HS-5 (cell line): Measurements from ENCODE around the gene LOXL3.

Experiments used
- DNase-seq: peaks from one replicate; pipeline ENCODE4 v3.0.0-alpha.2; 2012; ENCODE audit warnings: low read depth

The LOXL3 gene

DNA sequence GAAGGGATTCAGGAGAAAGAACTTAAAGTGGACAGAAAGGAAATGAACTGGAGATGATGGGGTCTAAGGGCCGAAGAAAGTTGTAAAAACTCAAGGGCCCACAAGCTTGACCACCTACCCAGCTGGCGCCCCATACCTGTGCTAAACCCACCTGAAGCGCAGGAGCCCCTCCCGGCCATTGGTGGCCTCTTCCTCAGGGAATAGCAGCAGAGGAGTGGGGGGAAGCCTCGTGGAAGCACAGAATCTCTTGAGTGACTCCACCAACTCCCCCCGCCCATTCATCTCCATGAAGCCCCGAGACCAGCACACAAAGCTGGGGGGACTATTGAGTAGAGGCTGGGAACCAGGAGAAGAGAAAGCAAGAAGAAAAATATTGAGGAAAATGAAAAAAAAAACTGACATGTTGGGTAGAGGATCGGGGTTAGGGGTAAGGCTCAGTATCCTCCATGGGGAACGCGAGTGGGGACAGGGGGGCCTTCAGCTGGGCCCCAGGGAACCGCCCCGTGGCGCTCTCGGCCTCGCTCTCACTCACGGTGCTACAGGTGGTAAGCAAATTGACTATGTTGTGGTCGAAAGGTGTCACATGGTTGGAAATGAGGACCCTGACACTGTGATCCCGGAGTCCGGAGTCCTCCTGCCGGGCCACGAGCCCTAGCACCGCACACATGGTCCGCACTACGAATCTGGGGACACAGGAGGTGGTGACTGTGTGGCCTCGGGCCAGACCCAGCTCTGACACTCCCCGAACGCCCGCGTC, 25.0 kb downstream of the LOXL3 start:
- DNase-seq, result no peak

DNA sequence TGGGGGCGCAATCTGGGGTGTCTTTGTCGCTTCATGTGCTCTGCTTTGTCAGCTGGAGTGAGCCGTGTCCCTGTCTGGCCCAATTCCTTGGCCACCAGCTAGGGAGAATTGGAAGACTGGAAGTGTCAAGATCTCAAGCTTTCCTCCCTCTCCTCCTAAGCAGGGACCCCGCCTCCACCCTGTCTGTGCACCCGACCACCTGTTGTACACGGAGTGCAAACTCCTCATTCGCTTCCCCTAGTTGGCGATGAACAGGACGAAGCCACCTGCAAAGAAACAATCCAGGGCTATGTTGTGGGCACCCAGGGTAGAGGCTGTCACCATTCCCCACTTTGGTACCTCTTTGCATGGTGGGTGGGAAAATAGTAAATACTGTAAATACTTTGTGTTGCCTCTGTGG, 26.0 kb downstream of the LOXL3 start:
- no peak for DNase-seq

DNA sequence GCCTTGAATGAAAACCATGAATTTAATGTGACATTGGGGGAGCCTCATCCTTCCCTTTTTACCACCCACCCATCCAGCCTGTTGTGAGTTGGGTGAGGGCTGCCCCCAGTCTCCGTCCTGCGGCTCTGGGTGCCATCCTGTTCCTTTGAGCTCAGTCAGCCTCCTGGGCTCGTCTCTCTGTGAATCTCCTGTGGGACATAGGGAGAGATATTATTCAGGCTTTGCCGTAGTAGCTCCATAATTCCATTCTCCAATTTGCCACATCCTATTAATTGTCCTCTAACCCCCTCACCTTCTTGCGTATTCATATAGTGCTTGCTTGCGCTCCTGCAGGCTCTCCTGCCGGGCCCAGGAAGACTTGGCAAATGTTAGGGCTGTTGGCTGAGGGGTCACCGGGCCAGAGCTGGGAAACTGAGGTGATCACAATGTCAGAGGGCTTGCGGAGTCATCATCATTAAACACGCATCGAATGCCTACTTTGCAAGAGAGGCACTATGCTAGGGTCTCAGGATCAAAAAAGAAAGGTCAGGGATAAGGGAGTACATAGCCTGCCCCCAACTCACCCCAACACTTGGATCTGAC, 27.0 kb downstream of the LOXL3 start:
- DNase-seq, result no peak

DNA sequence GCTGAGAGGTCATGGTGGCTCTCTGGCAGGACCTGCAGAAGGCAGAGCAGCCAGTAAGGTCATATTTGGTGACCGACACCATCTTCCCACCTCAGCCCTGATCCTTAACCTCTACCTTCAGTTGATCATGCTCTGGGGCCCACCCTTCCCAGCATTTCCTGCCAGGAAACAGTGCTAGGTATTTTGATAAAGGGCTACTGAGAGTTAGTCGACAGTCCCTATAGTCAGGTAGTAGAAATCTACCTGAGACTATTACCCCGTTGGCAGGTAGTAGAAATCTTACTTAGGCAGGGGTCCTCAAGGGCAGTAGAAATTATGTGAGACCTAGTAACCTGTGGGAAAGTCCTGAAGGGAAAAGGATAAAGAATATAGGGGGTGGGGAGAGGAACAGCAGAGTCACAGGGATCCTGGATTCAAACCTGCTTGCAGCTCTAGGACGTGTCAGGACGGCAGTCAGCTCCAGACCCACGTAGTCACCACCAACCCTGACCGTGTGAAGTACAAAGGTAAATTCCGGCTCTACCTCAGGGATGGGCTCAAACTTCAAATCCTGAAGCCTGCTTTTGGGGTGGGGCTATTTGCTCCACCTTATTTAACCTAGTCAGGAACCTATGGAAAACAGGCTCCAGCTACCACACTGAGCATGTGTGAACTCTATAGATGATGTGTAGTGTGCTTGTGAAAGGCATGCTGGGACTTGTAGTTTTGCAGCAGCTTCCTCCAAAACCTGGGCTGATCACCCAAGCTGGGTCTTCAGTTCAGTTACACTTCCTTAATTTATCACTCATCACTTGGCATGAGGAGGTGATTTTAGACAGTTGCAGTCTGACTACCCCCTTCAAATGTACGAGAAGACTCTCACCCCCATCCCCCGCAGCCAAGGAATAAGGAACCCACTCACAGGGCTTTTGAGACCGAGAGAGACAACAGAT, 27.8 kb downstream of the LOXL3 start, which contains the start of gene DQX1:
Gene DQX1 (minus strand): TSS at position 515 of the 932 bp plus-strand sequence. CDS start 502 bp downstream, at position 13.
- no peak for DNase-seq

DNA sequence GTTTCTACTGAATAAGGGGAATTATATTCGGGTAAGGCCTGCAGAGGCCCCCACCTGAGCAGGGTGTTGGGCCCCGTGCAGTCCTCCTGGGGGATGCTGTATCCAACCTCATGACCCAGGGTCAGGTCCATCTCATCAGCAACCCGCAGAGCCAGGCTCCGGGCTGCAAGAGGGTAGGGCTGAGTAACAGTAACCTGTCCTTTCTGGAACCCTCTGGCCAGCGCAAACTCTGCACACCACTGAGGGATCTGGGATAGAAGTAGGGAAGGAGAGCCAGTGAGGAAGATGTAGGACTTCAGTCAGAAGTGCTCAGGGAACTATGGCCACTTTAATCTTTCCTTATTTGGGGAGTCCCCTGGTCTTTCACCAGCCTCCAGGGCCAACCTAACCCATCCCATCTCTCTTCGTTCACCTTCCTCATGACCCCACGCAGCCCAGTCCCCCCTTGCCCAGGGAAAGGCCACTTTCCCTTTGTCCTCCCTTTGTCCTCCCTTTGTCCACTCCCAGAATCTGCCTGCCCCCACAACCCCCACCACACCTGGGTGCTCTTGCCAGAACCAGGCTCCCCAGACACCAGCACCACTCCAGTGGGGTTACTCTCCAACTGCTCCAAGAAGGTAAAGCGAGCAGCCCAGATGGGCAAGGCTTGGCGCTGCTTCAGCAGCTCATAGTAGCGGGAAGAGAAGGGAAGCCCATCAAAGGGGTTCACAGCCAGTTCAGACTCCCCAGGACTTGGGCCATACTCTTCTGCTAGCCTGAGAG, 28.6 kb downstream of the LOXL3 start:
- no peak for DNase-seq

DNA sequence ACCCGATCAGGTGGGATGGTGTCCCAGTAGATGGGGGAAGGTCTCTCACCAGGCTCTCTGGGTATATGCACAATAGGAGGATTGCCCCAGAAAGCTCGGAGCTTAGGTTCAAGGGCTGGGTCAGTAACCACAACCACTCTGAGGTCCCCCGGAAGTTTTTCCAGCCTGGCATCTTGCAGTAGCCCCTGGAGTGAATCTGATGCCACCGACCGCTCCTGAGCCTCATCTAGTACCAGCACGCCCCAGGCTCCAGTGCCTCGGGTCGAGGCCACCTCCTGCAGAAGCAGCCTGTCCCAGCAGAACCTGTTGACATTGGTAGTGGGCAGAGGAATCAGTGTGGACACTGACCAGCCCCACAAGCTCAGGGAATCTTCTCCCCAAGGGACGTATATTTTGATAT, 29.7 kb downstream of the LOXL3 start:
- no peak for DNase-seq

DNA sequence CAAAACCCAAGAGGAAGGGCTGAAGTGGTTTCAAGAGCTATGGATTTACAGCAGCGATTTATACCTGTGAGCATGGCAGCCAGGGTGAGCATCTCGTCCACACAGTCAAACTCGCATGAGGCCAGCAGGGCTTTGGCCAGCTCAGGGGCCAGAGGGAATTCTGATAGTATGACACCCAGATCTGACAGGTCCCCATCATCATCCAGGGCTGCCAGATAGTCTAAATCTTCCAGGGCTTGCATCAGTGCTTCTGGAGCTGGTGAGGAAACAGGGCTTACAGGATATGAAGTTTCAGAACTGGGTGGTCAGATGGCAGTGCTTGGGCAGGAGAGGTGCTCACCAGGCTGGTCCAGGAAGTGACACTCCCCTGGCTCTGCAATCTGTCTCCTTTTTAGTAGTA, 31.2 kb downstream of the LOXL3 start:
- no peak for DNase-seq

DNA sequence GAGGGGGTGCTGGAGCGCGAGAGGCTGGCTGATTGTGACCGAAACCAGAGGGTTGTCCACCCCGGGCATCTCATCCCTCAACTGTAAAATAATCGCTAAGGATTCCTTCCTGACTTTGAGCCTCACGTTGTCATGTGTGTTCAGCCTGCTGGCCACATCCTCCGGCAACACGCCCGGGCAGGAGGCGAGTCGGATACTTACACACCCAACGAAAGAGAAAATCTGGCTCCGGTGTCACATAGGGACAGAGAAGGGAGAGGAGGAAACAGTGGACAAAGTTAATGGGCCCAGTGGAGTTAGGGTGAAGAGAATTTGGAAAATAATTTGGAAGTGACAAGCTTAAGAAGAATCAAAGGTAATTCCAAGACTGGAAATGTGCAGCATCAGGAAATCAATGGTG, 37.1 kb downstream of the LOXL3 start:
- no peak for DNase-seq

DNA sequence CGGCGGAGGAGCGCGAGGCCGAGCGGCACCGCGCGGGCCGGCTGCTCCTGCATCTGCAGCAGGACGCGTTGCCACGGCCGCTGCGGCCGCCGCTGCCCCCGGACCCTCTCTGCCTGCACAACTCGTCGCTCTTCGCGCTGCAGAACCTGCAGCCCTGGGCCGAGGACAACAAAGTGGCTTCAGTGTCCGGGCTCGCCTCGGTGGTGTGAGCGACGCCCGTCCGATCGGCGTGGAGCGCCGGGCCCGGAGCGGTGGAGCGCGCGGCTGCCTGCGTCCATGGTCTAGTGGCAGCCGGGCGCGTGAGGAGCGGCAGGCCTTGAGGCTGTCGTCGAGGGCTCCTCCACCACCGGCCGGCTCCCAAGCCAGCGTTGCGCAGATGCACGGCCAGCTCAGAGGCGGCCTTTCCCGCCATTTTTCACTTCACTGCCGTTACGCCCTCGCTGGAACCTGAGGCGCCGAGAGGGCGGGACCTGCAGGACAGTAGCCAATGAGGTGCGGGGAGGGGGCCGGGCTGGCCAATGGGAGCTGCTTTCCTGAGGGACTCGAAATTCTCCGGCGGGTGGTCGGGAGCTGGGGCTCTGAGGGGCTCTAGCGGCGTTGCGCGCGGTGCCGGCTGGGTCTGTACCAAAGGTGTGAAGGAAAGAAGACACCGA, 37.6 kb downstream of the LOXL3 start:
- DNase-seq, result no peak

DNA sequence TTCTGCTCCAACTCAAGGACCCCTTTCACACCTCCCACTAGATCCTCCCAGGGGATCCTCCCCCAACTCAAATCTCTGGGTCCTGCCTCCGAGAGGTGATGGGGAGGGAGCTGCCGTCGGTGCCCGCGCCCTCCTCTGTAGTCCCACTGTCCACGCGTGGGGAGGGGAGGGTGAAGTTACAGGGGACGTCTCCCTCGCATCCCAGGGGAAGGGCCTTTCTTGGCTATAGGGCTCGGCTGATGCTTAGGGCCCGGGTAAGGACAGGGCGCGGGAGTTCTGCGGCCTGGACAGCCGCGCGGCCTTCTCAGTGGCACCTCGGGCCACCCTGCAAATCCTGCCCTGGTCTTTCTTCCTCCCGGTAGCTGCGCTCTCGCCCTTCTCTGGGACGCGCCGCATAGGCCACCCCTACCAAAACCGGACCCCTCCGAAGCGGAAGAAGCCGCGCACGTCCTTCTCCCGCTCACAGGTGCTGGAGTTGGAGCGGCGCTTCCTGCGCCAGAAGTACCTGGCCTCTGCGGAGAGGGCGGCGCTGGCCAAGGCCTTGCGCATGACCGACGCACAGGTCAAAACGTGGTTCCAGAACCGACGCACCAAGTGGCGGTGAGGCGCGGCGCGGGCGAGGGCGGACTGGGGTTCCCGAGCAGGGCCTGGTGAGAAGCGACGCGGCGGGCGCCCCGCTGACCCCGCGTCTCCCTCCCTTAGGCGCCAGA, 38.3 kb downstream of the LOXL3 start:
- DNase-seq, result no peak

DNA sequence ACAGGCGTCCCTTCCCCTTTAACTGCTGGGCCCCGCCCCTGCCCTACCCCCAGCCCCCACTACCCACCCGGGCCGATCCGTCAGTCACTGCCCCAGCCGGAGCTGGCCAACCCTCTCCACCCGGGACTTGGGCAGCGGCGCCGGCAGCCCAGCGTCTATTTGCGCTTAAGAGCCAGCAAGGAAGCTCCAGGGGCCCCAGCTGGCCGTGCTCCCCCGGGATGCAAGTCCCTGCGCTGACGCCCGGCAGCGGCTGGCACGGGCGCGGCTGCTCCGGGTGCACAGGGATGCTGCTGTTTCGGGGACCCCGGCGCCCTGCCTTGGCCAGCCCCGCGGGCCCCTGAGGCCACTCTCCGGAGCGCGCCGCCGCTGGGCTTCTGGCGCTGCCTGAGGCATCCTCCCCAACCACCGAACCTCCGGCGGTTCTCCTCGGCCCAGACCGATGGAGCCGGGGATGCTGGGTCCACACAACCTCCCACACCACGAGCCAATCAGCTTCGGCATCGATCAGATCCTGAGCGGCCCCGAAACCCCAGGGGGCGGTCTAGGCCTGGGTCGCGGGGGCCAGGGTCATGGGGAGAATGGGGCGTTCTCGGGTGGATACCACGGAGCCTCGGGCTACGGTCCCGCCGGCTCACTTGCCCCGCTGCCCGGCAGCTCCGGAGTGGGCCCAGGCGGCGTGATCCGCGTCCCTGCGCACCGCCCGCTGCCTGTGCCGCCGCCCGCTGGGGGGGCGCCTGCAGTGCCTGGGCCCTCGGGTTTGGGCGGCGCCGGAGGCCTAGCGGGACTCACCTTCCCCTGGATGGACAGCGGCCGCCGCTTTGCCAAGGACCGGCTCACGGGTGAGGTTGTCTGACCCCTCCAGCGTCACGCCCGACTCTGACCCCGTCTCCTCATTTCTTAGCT, 39.1 kb downstream of the LOXL3 start, which contains the start of gene TLX2:
Gene TLX2 (plus strand): TSS at position 83 of the 903 bp plus-strand sequence. CDS start 357 bp downstream, at position 440.
- no peak for DNase-seq

DNA sequence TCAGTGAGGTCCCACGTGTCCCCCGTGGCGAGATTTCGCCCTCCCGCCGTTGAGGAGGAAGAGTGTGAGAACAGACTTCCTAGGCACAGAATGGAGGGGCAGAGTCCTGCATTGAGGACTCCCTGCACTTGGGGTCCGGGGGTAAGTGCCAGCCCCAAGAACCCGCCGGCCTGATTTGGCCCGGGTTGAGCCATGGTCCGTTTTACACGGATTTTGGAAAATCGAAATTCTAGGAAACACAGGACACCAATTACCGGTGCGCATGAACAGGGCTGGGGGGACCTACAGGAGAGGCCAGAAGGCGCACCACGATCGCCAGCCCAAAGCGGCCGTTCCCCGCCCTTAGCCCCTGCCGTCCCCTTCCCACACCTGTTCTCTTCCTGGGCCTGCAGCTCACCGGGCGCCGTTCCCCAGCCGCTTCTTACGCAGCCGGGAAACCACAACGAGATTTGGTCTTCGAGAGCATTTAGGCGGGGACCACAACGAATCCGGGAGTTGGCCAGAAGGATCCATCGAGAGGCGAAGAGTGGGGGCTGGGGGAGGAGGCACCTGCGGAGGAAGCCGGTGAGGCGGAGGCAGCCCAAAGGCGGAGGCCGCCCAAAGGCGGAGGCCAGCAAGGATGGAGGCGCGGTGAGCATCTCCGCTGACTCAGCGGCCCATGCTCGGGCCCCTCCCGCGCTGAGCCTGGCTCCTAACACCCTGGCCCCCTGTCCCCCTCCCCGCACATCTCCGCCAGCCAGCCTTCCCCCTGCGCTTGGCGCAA, 40.0 kb downstream of the LOXL3 start:
- DNase-seq, result no peak

DNA sequence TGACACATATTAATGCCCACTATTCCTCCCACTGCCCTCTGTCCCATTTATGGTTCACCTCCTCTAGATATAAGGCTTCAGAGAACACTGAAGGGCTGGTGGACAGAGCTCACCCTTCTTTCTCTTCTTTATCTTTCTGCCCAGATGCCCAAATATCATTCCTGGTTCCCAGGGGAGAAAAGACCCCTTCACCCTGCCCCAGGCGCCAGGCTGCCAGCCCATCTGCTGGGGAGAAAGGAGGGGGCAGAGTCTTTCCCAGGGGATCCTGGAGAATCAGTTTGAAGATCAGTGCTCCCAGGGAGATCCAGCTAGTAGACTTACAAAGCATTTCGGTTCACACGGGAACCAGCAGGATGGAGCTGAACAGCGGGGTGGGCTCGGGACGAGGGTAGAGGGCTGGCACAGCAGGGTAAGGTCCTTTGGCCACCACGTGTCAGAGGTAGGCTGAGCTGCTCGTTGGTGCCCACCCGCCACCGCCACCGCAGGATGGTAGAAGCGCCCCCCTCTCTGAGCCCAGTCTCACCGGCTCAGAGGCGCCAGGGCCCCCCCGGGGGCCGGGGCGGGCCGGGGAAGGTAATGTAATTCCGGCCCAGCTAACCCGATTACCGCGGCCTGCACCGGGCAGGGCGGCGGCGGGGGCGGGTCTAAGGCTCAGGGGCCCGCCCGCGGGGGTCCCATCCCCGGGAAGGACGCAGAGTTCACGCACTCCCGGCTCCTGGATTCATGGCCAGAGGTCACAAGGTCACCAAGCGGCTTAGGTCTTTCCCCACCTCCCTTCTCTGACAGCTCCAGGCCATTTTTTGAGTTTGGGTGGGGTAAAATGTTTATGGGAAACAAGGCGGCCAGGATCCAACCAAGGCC, 40.8 kb downstream of the LOXL3 start:
- no peak for DNase-seq

DNA sequence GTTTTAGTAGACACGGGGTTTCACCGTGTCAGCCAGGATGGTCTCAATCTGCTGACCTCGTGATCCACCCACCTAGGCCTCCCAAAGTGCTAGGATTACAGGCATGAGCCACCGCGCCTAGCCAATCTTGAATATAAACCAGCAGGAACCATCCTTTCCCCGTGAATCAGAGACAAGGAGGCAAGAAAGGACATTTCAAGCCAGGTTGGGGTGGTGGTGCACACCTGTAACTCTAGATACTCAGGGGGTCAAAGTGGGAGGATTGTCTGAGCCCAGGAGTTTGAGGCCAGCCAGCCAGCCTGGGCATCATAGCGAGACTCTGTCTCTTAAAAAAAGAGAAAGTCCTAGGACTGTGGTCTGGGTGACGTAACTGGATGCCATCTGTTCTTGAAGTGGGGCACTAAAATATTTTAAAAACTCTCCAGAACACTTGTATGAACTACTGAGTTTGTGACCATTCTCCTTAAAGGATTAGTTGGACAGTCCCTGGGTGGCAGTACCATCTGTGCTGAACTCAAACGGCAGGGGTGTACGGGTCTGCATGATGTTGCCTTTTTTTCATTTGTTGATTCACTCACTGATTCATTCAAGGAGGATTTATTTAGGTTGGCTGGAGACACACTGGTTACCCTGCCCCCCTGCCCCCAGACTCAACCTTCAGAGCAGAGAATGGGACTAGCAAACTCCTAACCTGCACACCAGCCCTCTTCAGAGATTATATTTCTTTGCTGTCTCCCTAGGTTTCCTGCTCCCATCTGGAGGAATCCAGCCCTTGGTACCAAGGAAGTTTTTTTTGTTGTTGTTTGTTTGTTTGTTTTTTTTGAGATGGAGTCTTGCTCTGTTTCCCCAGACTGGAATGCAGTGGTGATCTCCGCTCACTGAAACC, 42.4 kb downstream of the LOXL3 start:
- DNase-seq, result no peak

DNA sequence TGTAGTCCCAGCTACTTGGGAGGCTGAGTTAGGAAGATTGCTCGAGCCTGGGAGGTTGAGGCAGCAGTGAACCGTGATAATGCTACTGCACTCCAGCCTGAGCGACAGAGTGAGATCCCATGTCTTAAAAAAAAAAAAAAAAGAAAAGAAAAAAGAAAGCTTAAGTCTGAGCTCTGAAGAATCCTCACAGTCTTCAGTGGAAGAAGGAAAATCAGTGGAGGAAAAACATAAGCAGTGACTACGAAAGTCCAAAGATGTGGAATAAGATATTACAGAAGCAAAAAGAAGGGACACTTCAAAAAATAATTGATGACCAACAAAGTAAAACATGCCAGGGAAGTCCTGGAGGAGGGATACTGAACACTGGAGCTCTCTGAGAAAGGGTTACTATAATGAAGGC, 43.5 kb downstream of the LOXL3 start:
- DNase-seq, result no peak

DNA sequence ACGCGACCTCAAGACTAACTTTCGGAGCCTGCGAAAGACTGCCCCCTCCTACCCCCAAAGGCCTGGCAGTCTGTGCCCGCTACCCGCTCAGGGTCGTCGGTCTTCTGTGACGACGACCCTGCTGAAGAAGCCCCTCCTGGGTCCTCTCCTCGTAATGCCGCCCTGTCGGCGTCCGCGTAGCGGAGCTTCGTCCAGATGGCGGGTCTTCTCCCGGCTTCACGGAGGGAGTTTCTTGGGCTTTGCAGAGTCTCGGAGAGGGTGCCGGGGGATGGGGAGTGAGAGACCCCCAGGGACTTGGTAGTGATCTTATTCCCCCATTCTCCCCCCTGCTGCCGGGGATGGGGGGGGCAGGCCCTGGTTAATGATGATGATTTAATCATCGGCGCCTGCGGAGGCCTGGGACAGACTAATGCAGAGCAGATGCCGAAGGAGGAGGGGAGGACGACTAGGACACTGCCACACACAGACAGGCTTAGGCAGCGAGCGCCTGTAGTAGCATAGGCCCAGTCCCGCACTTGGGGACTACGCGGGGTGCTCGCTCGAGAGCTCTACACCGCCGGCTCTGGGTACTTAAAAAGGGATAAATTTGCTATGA, 45.7 kb downstream of the LOXL3 start:
- DNase-seq, result no peak
